GM21515 (cell line): ENCODE data around the gene DPYSL4.
"Not testable (repeated sequence)": the region's sequence is repeated elsewhere in the genome, so short reads cannot be mapped to it uniquely, and the experiment has no call there.

ENCODE experiments used
- ATAC-seq: cut with Tn5 transposase; IDR thresholded peaks from one replicate; pipeline ENCODE4 v1.9.1; 2021; ENCODE audit not compliant: unreplicated experiment

DPYSL4 gene

GRCh38 chr10:132205650-132206376 lies 19.1 kb downstream of the DPYSL4 start:
- ATAC-seq = no peak

GRCh38 chr10:132206377-132206745 lies 19.6 kb downstream of the DPYSL4 start:
- ATAC-seq = no peak

- no peak for ATAC-seq
These were observed 20.2 kb downstream of the DPYSL4 start for GRCh38 chr10:132206806-132207535.

- ATAC-seq = no peak
These were observed 21.1 kb downstream of the DPYSL4 start for GRCh38 chr10:132207536-132208461.

GRCh38 chr10:132208462-132209050 lies 21.8 kb downstream of the DPYSL4 start:
- no peak for ATAC-seq

GRCh38 chr10:132209130-132209529 lies 22.4 kb downstream of the DPYSL4 start:
- no peak for ATAC-seq

GRCh38 chr10:132209978-132210530 lies 23.3 kb downstream of the DPYSL4 start:
- ATAC-seq = no peak

GRCh38 chr10:132210766-132211165 lies 24.0 kb downstream of the DPYSL4 start:
- no peak for ATAC-seq

GRCh38 chr10:132211246-132211645 lies 24.5 kb downstream of the DPYSL4 start:
- no peak for ATAC-seq

GRCh38 chr10:132212816-132213215 lies 26.1 kb downstream of the DPYSL4 start:
- ATAC-seq = no peak

GRCh38 chr10:132213917-132214316 lies 27.2 kb downstream of the DPYSL4 start:
- no peak for ATAC-seq

GRCh38 chr10:132216441-132216840 lies 29.7 kb downstream of the DPYSL4 start:
- not testable (repeated sequence) for ATAC-seq

GRCh38 chr10:132219486-132219885 lies 32.7 kb downstream of the DPYSL4 start:
- ATAC-seq = no peak

GRCh38 chr10:132220061-132220460 lies 33.3 kb downstream of the DPYSL4 start:
- ATAC-seq = no peak

- ATAC-seq = not testable (repeated sequence)
These were observed 34.2 kb downstream of the DPYSL4 start for GRCh38 chr10:132220996-132221395.

GRCh38 chr10:132222726-132223125 lies 36.0 kb downstream of the DPYSL4 start:
- ATAC-seq = no peak

GRCh38 chr10:132223156-132223590 lies 36.4 kb downstream of the DPYSL4 start:
- peak; percentile 93 for ATAC-seq

- no peak for ATAC-seq
These were observed 37.0 kb downstream of the DPYSL4 start for GRCh38 chr10:132223611-132224342.

- ATAC-seq = no peak
These were observed 37.8 kb downstream of the DPYSL4 start for GRCh38 chr10:132224343-132225072.
